Measurements from ENCODE around the gene CERS6.

- no peak for TF ChIP-seq PREB (CRISPR knock-in tag; IDR thresholded peaks at IDR 0.05; ENCODE audit: borderline replicate concordance)
- TF ChIP-seq CTCF (IDR thresholded peaks at IDR 0.05) = no peak
- no peak for TF ChIP-seq SMAD3 (CRISPR knock-in tag; IDR thresholded peaks at IDR 0.05; ENCODE audit: borderline replicate concordance)
- TF ChIP-seq SP1 (CRISPR knock-in tag; conservative IDR thresholded peaks at IDR 0.05) = no peak
- TF ChIP-seq IRF2 (CRISPR knock-in tag; IDR thresholded peaks at IDR 0.05; ENCODE audit: borderline replicate concordance, low read depth) = no peak
- no peak for TF ChIP-seq ZBTB21 (CRISPR knock-in tag; IDR thresholded peaks at IDR 0.05; ENCODE audit: borderline replicate concordance)
- no peak for TF ChIP-seq TEAD1 (CRISPR knock-in tag; IDR thresholded peaks at IDR 0.05)
- TF ChIP-seq RELA (CRISPR knock-in tag; IDR thresholded peaks at IDR 0.05; ENCODE audit: borderline replicate concordance) = no peak
- TF ChIP-seq ZNF423 (CRISPR knock-in tag; IDR thresholded peaks at IDR 0.05) = no peak
- no peak for TF ChIP-seq SOX15 (CRISPR knock-in tag; IDR thresholded peaks at IDR 0.05)
- TF ChIP-seq TCF7 (CRISPR knock-in tag; IDR thresholded peaks at IDR 0.05; ENCODE audit: low read depth) = no peak
- TF ChIP-seq MAX (CRISPR knock-in tag; IDR thresholded peaks at IDR 0.05) = no peak
- TF ChIP-seq CBFB (CRISPR knock-in tag; IDR thresholded peaks at IDR 0.05; ENCODE audit: low read depth) = no peak
Observed at GRCh38 chr2:168666339-168666738, 210.3 kb downstream of the CERS6 start.

Data from WTC11 (cell line).